GM06990 (cell line): ENCODE measurements around the gene NRCAM.
A peak's percentile ranks its signal among the peaks of the same experiment; 100 is the strongest.
"Not testable (repeated sequence)": the region's sequence is repeated elsewhere in the genome, so short reads cannot be mapped to it uniquely, and the experiment has no call there.

Experiments
- DNase-seq: peaks from one replicate; pipeline ENCODE4 v3.0.0-alpha.2; 2011; ENCODE audit not compliant: insufficient read length; ENCODE audit errors: extremely low read depth
- H3K27me3 ChIP-seq: replicated peaks from 2 replicates; pipeline ENCODE4 v1.6.0; 2011; ENCODE audit warnings: low read length; ENCODE audit not compliant: control insufficient read depth, insufficient read depth
- H3K36me3 ChIP-seq: 2 replicates; pipeline ENCODE4 v1.5.1; 2011; ENCODE audit warnings: low read length; ENCODE audit not compliant: control insufficient read depth, insufficient read depth
- H3K4me3 ChIP-seq: replicated peaks from 2 replicates; pipeline ENCODE4 v1.5.1; 2011; ENCODE audit warnings: low read depth, mild to moderate bottlenecking, control low read depth, low read length
- CTCF ChIP-seq: IDR thresholded peaks from 2 replicates; pipeline ENCODE4 v1.5.1; 2011; ENCODE audit warnings: low read length, control low read depth, mild to moderate bottlenecking, inconsistent platforms; ENCODE audit not compliant: insufficient read depth, poor library complexity, severe bottlenecking

Gene NRCAM

GRCh38 chr7:108455998-108456677, at the start of gene NRCAM:
Gene NRCAM (minus strand): TSS chr7:108456436. CDS start chr7:108240064, 216,372 bp downstream.
- TF ChIP-seq CTCF = no peak
- Histone ChIP-seq H3K36me3 (no peaks in the 10 kb centered on the region), H3K4me3 (peak within 1 kb of the TSS; percentile 61), H3K27me3 (peaks cover 2% of the 10 kb centered on the region)
- DNase-seq = peak; percentile 82

DNA sequence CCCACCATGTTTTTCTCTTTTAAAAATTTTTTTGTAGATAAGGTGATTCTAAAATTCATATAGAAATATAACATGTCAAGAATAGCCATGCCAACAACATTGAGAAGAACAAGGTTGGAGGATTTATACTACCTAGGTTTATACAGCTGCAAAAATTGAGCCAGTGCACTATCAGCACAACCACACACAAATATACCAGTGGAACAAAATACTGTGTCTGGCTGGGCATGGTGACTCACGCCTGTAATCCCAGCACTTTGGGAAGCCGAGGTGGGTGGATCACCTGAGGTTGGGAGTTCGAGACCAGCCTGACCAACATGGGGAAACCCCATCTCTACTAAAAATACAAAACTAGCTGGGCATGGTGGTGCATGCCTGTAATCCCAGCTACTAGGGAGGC, 48.3 kb upstream of the NRCAM start:
- not testable (repeated sequence) for H3K4me3 ChIP-seq, H3K36me3 ChIP-seq, H3K27me3 ChIP-seq, DNase-seq

DNA sequence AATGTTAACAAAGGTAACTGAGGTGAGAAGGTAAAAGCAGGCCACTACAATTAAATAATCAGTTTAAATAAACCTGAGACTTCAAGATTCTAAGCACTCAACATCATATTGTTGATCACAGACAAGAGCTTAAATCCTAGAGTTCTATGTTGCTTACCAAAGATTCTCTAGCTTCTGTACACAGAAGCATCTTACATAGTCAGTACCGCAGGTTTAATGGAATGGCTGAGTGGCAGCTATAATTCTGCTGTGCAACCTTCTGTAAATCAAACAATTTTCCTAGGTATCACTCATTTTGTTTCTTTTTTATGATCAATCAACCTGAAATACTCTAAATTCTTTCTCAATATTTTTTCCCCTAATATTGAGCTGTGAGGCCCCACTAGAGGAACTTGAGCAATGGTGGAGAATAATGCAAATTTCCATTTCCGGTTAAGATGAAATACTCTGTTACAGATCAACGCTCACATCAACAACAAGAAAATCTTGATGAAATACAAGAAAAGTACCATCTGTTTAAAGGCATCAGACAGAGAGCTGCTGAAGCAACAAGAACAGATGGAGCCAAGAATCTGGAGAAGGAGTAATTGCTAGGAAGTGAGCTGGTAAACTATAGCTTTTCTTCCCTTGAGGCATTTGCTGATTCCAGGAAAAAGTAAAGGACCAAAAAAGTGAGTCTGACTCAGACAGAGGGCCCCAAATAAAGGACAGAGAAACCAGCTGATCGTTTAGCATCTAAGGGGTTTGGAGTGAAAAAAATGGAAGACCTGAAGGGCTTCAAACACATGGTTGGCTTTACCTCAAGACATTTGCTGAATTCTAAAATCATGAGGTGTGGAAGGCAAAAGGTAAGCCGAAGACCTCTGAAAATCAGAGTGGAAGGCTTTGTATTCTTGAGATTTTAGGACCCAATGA, 47.1 kb upstream of the NRCAM start:
- no peak overlapping the region for H3K4me3 ChIP-seq

GRCh38 chr7:108499566-108499965, 43.3 kb upstream of the NRCAM start:
- no peaks in the 10 kb centered on the region for H3K36me3 ChIP-seq
- no peak for DNase-seq
- no peaks in the 10 kb centered on the region for H3K27me3 ChIP-seq
- no peak overlapping the region for H3K4me3 ChIP-seq
- no peak for TF ChIP-seq CTCF

More for the DNA sequence above, 47.1 kb upstream of the NRCAM start:
- Histone ChIP-seq H3K36me3 (no peaks in the 10 kb centered on the region), H3K27me3 (no peaks in the 10 kb centered on the region)
- DNase-seq = peak; percentile 36
- no peak for TF ChIP-seq CTCF

GRCh38 chr7:108498481-108498880, 42.2 kb upstream of the NRCAM start:
- no peak for DNase-seq
- TF ChIP-seq CTCF = no peak
- Histone ChIP-seq H3K36me3 (no peaks in the 10 kb centered on the region; the same call in 1 of the 2 replicates), H3K4me3 (no peak overlapping the region), H3K27me3 (no peaks in the 10 kb centered on the region)

GRCh38 chr7:108497082-108497725, 41.0 kb upstream of the NRCAM start:
- Histone ChIP-seq H3K36me3 (no peaks in the 10 kb centered on the region; the same call in 1 of the 2 replicates), H3K27me3 (no peaks in the 10 kb centered on the region), H3K4me3 (no peak overlapping the region)
- DNase-seq = peak; percentile 20
- peak; percentile 79 for TF ChIP-seq CTCF
